Gastroesophageal sphincter (tissue), 3 donors: Measurements from ENCODE around the gene PLAU.

Experiments used
- EP300 ChIP-seq: sonication (generic); formaldehyde crosslinking; IDR thresholded peaks from one replicate; pipeline ENCODE4 v1.6.1; 2017; ENCODE audit warnings: antibody characterized with exemption, mild to moderate bottlenecking
- POLR2A ChIP-seq, 2 donors: fragments of 450-650 bp; IDR thresholded peaks; one replicate each; pipeline ENCODE4 v1.6.1; 2017; ENCODE audit warnings: antibody characterized with exemption in 2 of 2, mild to moderate bottlenecking in 2 of 2, moderate library complexity in 1 of 2
- POLR2AphosphoS5 ChIP-seq: sonication (generic); formaldehyde crosslinking; IDR thresholded peaks from one replicate; pipeline ENCODE4 v1.6.1; 2017; ENCODE audit warnings: antibody characterized with exemption
- TF ChIP-seq, protein P1 (sequence below), 4 experiments: fragments of 200-600 bp in 2 of 4; fragments of 450-650 bp in 2 of 4; sonication (generic) in 1 of 4; IDR thresholded peaks; one replicate each; pipeline ENCODE4 v1.5.1; 2017 to 2019; ENCODE audit warnings: antibody characterized with exemption in 4 of 4, mild to moderate bottlenecking in 2 of 4, moderate library complexity in 2 of 4

- TF ChIP-seq POLR2A (IDR thresholded peaks at IDR 0.05) (no peak), POLR2AphosphoS5 (no peak), EP300 (no peak)
- TF ChIP-seq, protein P1, sequence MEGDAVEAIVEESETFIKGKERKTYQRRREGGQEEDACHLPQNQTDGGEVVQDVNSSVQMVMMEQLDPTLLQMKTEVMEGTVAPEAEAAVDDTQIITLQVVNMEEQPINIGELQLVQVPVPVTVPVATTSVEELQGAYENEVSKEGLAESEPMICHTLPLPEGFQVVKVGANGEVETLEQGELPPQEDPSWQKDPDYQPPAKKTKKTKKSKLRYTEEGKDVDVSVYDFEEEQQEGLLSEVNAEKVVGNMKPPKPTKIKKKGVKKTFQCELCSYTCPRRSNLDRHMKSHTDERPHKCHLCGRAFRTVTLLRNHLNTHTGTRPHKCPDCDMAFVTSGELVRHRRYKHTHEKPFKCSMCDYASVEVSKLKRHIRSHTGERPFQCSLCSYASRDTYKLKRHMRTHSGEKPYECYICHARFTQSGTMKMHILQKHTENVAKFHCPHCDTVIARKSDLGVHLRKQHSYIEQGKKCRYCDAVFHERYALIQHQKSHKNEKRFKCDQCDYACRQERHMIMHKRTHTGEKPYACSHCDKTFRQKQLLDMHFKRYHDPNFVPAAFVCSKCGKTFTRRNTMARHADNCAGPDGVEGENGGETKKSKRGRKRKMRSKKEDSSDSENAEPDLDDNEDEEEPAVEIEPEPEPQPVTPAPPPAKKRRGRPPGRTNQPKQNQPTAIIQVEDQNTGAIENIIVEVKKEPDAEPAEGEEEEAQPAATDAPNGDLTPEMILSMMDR (IDR thresholded peaks at IDR 0.05): no peak
Observed at GRCh38 chr10:73876971-73877370, 34.0 kb upstream of the PLAU start.
